ENCODE data around the gene PAPSS2. TPM values are rescaled to one million over a fixed set of nuclear protein-coding genes. Genes with fewer than 3 reads are reported as not detected.

PAPSS2 gene
- total and polyA plus RNA-seq, 2 donors (not counting 3 experiments of a cell fraction or from before 2014, with no cell fraction given), result 27.9 to 82.6 TPM

GRCh38 chr10:87750817-87751216 lies 91.1 kb downstream of the PAPSS2 start:
- intact Hi-C loops (cut with micrococcal nuclease), result no loop called here
- Histone ChIP-seq H3K27ac (ENCODE audit: insufficient read depth, low read depth, low read length) (no peak overlapping the region), H3K4me2 (ENCODE audit: insufficient read depth, low read length) (no peak overlapping the region), H3K4me1 (ENCODE audit: control insufficient read depth, extremely low read depth, insufficient read depth, low read length) (peaks cover 7% of the 10 kb centered on the region), H3K4me3 (replicated peaks in 1 of 3; ENCODE audit: insufficient read depth in 1 of 3, low read depth in 1 of 3, low read length in 3 of 3) (no peak overlapping the region), H3K27me3 (ENCODE audit: control insufficient read depth in 2 of 2, insufficient read depth in 2 of 2, low read length in 2 of 2) (no peaks in the 10 kb centered on the region), H3K79me2 (ENCODE audit: control insufficient read depth, insufficient read depth, low read length) (no peaks in the 10 kb centered on the region), H3K9me1 (replicated peaks; ENCODE audit: control insufficient read depth, extremely low read depth, insufficient read depth, low read length) (no peaks in the 10 kb centered on the region), H4K20me1 (replicated peaks; ENCODE audit: control insufficient read depth, extremely low read depth, insufficient read depth, low read length) (no peaks in the 10 kb centered on the region), H3K9me3 (replicated peaks; ENCODE audit: control insufficient read depth, insufficient read depth, low read length) (no peaks in the 10 kb centered on the region), H3K9ac (replicated peaks; ENCODE audit: extremely low read depth, insufficient read depth, low read length) (no peak overlapping the region), H2AFZ (ENCODE audit: low read depth, low read length) (no peak overlapping the region), H3K36me3 (ENCODE audit: control insufficient read depth in 2 of 2, extremely low read depth in 1 of 2, insufficient read depth in 2 of 2, low read length in 2 of 2) (peaks cover 0 to 2% of the 10 kb centered on the region in 2 experiments)
- no peak for TF ChIP-seq GATA2 (IDR thresholded peaks at IDR 0.05; ENCODE audit: insufficient read depth, insufficient read length, low read depth, low read length)
- no peak for TF ChIP-seq MAX (IDR thresholded peaks at IDR 0.05; ENCODE audit: insufficient read depth, insufficient read length)
- no peak for TF ChIP-seq JUN (IDR thresholded peaks at IDR 0.05; ENCODE audit: borderline replicate concordance, insufficient read depth, insufficient read length, low read depth)
- TF ChIP-seq FOS (IDR thresholded peaks at IDR 0.05; ENCODE audit: borderline replicate concordance, insufficient read depth, low read length), result no peak
- no peak for TF ChIP-seq CTCF (IDR thresholded peaks at IDR 0.05; ENCODE audit: extremely low read depth in 1 of 2, insufficient read depth in 1 of 2, low read depth in 1 of 2, low read length in 2 of 2)
- TF ChIP-seq MYC (IDR thresholded peaks at IDR 0.05; ENCODE audit: low read depth, low read length), result no peak
- TF ChIP-seq POLR2AphosphoS5 (IDR thresholded peaks at IDR 0.05; ENCODE audit: insufficient read depth, low read depth, low read length), result no peak
- no peak for TF ChIP-seq EZH2 (IDR thresholded peaks at IDR 0.05; ENCODE audit: borderline replicate concordance, low read depth, low read length, severe bottlenecking)
- no peak for TF ChIP-seq POLR2A (IDR thresholded peaks at IDR 0.05; ENCODE audit: low read depth, low read length)
- ChIA-PET CTCF (interaction anchor here (1.0 to 2.7 kb wide), 4 partner anchors 9 to 17 kb away, joined by 3 to 9 read pairs (median 5); no protein-coding TSS in a partner anchor), POLR2A (no interaction called here)
- BruUV-seq (replicated peaks), result no TSS peak
- FAIRE-seq (no peak), DNase-seq (ENCODE audit: low read depth, low spot score) (no peak)
- dilution Hi-C loops (cut with MboI; ENCODE audit: extremely low pct_ligation_motif_present, low sequenced_read_pairs), result no loop called here

Data from endothelial cell of umbilical vein (primary cell).